Measurements from ENCODE around the gene DMAC2L.
"Not testable (repeated sequence)": the region's sequence is repeated elsewhere in the genome, so short reads cannot be mapped to it uniquely, and the experiment has no call there.

DMAC2L gene

GRCh38 chr14:50359631-50360030, 47.5 kb downstream of the DMAC2L start:
- H3K4me3 ChIP-seq (ENCODE audit: low read depth, low read length), result no peak overlapping the region
- no peak for DNase-seq (ENCODE audit: low read depth)
- TF ChIP-seq CTCF (IDR thresholded peaks at IDR 0.05; ENCODE audit: insufficient read depth, low read depth, low read length, missing control alignments), result no peak

- TF ChIP-seq CTCF (IDR thresholded peaks at IDR 0.05; ENCODE audit: insufficient read depth, low read depth, low read length, missing control alignments), result no peak
- no peak overlapping the region for H3K4me3 ChIP-seq (ENCODE audit: low read depth, low read length)
- DNase-seq (ENCODE audit: low read depth), result no peak
Measured at GRCh38 chr14:50360093-50360492, 48.0 kb downstream of the DMAC2L start.

GRCh38 chr14:50360851-50361250, 48.7 kb downstream of the DMAC2L start:
- no peak for TF ChIP-seq CTCF (IDR thresholded peaks at IDR 0.05; ENCODE audit: insufficient read depth, low read depth, low read length, missing control alignments)
- no peak for DNase-seq (ENCODE audit: low read depth)
- no peak overlapping the region for H3K4me3 ChIP-seq (ENCODE audit: low read depth, low read length)

GRCh38 chr14:50361473-50362403, 49.6 kb downstream of the DMAC2L start:
- not testable (repeated sequence) for DNase-seq (ENCODE audit: low read depth); H3K4me3 ChIP-seq (ENCODE audit: low read depth, low read length)

GRCh38 chr14:50362764-50363713, 50.9 kb downstream of the DMAC2L start:
- peak overlapping the region; percentile 94 for H3K4me3 ChIP-seq (ENCODE audit: low read depth, low read length)
- TF ChIP-seq CTCF (IDR thresholded peaks at IDR 0.05; ENCODE audit: insufficient read depth, low read depth, low read length, missing control alignments), result no peak
- DNase-seq (ENCODE audit: low read depth), result peak; percentile 35

DNA sequence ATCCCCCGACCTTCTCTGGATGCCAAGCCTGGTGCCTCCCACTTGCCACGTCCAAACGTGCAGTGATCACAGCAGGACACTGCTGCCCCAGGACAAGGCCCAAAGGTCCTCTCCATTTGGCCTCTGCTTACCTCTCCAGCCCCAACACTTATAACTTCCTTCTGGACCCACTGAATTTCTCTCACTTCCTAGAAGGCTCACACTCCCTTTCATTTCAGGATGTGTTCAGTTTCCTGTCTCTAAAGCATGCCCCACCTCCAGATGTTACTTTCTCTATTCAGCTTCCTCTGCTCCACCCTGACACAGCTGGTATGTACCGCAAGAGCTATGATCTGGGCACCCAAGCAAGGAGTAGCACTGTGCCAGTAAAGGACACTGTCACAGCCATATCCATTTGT, 51.6 kb downstream of the DMAC2L start:
- no peak for TF ChIP-seq CTCF (IDR thresholded peaks at IDR 0.05; ENCODE audit: insufficient read depth, low read depth, low read length, missing control alignments)
- peak; percentile 90 for DNase-seq (ENCODE audit: low read depth)
- H3K4me3 ChIP-seq (ENCODE audit: low read depth, low read length), result peak overlapping the region; percentile 94

DNA sequence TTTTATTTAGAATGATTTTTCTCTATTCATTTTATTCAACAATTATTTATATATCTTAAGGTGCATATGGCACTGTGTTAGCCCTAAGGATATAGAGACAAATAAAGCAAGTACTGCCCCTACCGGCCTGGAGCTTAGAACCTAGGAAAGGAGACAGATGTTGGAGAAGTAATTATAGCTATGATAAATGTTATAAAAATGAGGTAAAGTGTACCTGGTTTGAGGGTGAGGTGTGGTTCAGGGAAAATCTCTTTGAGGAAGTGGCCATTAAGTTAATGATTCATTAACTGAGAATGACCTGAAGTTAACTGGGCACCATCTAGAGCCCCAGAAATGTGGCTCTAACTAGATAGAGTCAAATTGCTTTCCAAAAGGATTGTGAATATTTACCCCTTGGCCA, 52.7 kb downstream of the DMAC2L start:
- DNase-seq (ENCODE audit: low read depth), result no peak
- no peak overlapping the region for H3K4me3 ChIP-seq (ENCODE audit: low read depth, low read length)
- TF ChIP-seq CTCF (IDR thresholded peaks at IDR 0.05; ENCODE audit: insufficient read depth, low read depth, low read length, missing control alignments), result no peak

DNA sequence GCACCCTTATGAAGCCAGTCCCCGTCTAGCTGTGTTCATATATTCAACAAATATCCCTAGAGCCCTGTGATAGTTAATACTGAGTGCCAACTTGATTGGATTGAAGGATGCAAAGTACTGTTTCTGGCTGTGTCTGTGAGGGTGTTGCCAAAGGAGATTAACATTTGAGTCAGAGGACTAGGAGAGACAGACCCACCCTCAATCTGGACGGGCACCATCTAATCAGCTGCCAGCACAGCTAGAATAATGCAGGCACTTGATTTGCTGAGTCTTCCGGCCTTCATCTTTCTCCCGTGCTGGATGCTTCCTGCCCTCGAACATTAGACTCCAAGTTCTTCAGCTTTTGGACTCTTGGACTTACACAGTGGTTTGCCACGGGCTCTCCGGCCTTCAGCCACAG, 53.4 kb downstream of the DMAC2L start:
- H3K4me3 ChIP-seq (ENCODE audit: low read depth, low read length); DNase-seq (ENCODE audit: low read depth): not testable (repeated sequence)

All from GM12865 (cell line).